ENCODE measurements around the gene TPP2.

DNA sequence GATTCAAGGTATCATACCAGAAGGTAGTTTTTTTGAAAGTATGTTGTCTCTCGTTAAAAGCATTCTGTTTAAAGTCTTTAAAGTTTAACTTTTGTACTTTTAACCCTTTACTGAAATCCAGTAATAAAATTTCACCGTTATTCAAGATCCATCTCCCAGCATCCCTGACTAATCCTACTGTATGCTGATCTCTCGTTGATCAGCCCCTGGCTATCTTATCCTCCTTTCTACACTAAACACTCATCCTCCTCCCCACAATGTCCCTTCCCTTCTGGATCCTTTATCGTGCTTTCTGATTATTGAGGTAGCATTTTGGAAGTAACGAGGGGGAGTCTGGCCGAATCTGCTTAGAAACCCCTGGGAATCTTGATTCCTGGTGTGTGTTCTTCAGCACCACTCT is 1.3 kb downstream of the TPP2 start:
- TF ChIP-seq, protein P1, sequence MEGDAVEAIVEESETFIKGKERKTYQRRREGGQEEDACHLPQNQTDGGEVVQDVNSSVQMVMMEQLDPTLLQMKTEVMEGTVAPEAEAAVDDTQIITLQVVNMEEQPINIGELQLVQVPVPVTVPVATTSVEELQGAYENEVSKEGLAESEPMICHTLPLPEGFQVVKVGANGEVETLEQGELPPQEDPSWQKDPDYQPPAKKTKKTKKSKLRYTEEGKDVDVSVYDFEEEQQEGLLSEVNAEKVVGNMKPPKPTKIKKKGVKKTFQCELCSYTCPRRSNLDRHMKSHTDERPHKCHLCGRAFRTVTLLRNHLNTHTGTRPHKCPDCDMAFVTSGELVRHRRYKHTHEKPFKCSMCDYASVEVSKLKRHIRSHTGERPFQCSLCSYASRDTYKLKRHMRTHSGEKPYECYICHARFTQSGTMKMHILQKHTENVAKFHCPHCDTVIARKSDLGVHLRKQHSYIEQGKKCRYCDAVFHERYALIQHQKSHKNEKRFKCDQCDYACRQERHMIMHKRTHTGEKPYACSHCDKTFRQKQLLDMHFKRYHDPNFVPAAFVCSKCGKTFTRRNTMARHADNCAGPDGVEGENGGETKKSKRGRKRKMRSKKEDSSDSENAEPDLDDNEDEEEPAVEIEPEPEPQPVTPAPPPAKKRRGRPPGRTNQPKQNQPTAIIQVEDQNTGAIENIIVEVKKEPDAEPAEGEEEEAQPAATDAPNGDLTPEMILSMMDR (IDR thresholded peaks at IDR 0.05): no peak
- TF ChIP-seq POLR2AphosphoS5 (IDR thresholded peaks at IDR 0.05; ENCODE audit: low read depth, low read length): no peak
- TF ChIP-seq REST (IDR thresholded peaks at IDR 0.05; ENCODE audit: insufficient read depth in 1 of 2, low read depth in 2 of 2, low read length in 1 of 2): no peak
- TF ChIP-seq SIN3A (IDR thresholded peaks at IDR 0.05; ENCODE audit: borderline replicate concordance, insufficient read depth, low read depth, low read length): no peak

Data from Panc1 (cell line).